Stimulated activated CD8-positive, alpha-beta memory T cell treated with anti-CD3 and anti-CD28 coated beads, Interleukin-15, amount 100 ng/mL, for 24 hours (primary cell): Measurements from ENCODE around the gene CCN2.
"Not testable (repeated sequence)": the region's sequence is repeated elsewhere in the genome, so short reads cannot be mapped to it uniquely, and the experiment has no call there.

Experiments
- DNase-seq: peaks from one replicate; pipeline ENCODE4 v3.0.0-alpha.2; 2020; ENCODE audit warnings: low read depth

The CCN2 gene

GRCh38 chr6:131909408-131910218, 41.6 kb downstream of the CCN2 start:
- DNase-seq: peak; percentile 44

- not testable (repeated sequence) for DNase-seq
Observed at GRCh38 chr6:131908787-131909186, 42.4 kb downstream of the CCN2 start.

- DNase-seq: not testable (repeated sequence)
Observed at GRCh38 chr6:131903734-131904133, 47.4 kb downstream of the CCN2 start.

- DNase-seq: not testable (repeated sequence)
Observed at GRCh38 chr6:131901326-131901873, 49.8 kb downstream of the CCN2 start.

GRCh38 chr6:131900231-131900630, 50.9 kb downstream of the CCN2 start:
- no peak for DNase-seq

- DNase-seq: no peak
Observed at GRCh38 chr6:131898718-131899117, 52.5 kb downstream of the CCN2 start.
